IMR-90 (cell line): ENCODE measurements around the gene FUBP3. TPM values are rescaled to one million over a fixed set of nuclear protein-coding genes. Genes with fewer than 3 reads are reported as not detected.

Source experiments
- ATAC-seq: fragments of 200-7000 bp; cut with Tn5 transposase; 2 replicates; pipeline ENCODE4 v1.9.1; 2020; ENCODE audit warnings: low read depth, mild to moderate bottlenecking, moderate library complexity
- BruUV-seq: library from RNA; stranded (reverse); fragments of 400-500 nt; replicated peaks from 2 replicates; lab custom pipeline; 2021; lab: Mats Ljungman, UMichigan
- CTCF ChIA-PET: fragments of 300-600 bp; formaldehyde crosslinking; extraction: SDS; loops from one replicate; lab custom pipeline; 2021; ENCODE audit warnings: antibody characterized with exemption; lab: Yijun Ruan, JAX
- POLR2A ChIA-PET: fragments of 300-600 bp; sonication (Branson Sonifier 250); formaldehyde crosslinking; loops from one replicate; lab custom pipeline; 2022; ENCODE audit warnings: antibody characterized with exemption; ENCODE audit not compliant: unreplicated experiment; lab: Charles Lee
- DNase-seq: peaks from one replicate; pipeline ENCODE4 v3.0.0; 2013
- H2AFZ ChIP-seq: replicated peaks from 2 replicates; pipeline ENCODE3; 2013; ENCODE audit warnings: low read length, mild to moderate bottlenecking; ENCODE audit not compliant: poor library complexity
- H2AK5ac ChIP-seq: 2 replicates; pipeline ENCODE4 v1.6.1; 2013; ENCODE audit warnings: low read depth, low read length, inconsistent platforms
- H2AK9ac ChIP-seq: replicated peaks from 2 replicates; pipeline ENCODE3; 2013; ENCODE audit warnings: mild to moderate bottlenecking, low read depth, low read length, moderate library complexity; ENCODE audit not compliant: poor library complexity
- H2BK120ac ChIP-seq: 2 replicates; pipeline ENCODE4 v1.6.1; 2013; ENCODE audit warnings: low read depth, low read length, inconsistent platforms
- H2BK15ac ChIP-seq: 3 replicates; pipeline ENCODE4 v1.6.1; 2013; ENCODE audit warnings: low read depth, low read length, inconsistent platforms
- H2BK20ac ChIP-seq: 2 replicates; pipeline ENCODE4 v1.6.1; 2013; ENCODE audit warnings: low read depth, mild to moderate bottlenecking, inconsistent platforms, low read length, moderate library complexity
- H2BK5ac ChIP-seq: 2 replicates; pipeline ENCODE4 v1.6.1; 2013; ENCODE audit warnings: mild to moderate bottlenecking, low read depth, low read length, inconsistent platforms; ENCODE audit not compliant: poor library complexity, severe bottlenecking
- H3K14ac ChIP-seq: replicated peaks from 2 replicates; pipeline ENCODE4 v1.6.1; 2013; ENCODE audit warnings: low read depth, low read length, inconsistent platforms
- H3K18ac ChIP-seq: 2 replicates; pipeline ENCODE4 v1.6.1; 2013; ENCODE audit warnings: low read depth, low read length, control low read depth
- H3K23ac ChIP-seq: 2 replicates; pipeline ENCODE4 v1.6.1; 2013; ENCODE audit warnings: low read depth, low read length, inconsistent platforms
- H3K27ac ChIP-seq: 2 replicates; pipeline ENCODE4 v1.5.1; 2013; ENCODE audit warnings: mild to moderate bottlenecking, control low read depth, low read length; ENCODE audit not compliant: insufficient read depth
- H3K27me3 ChIP-seq: 2 replicates; pipeline ENCODE4 v1.6.1; 2013; ENCODE audit warnings: low read length; ENCODE audit not compliant: control insufficient read depth, insufficient read depth
- H3K36me3 ChIP-seq: 2 replicates; pipeline ENCODE4 v1.6.1; 2013; ENCODE audit warnings: low read length, mixed read lengths; ENCODE audit not compliant: control insufficient read depth, insufficient read depth
- H3K4ac ChIP-seq: 2 replicates; pipeline ENCODE4 v1.6.1; 2013; ENCODE audit warnings: low read depth, low read length, inconsistent platforms
- H3K4me1 ChIP-seq: 2 replicates; pipeline ENCODE4 v1.6.1; 2013; ENCODE audit warnings: low read length, mixed read lengths; ENCODE audit not compliant: control insufficient read depth, insufficient read depth
- H3K4me2 ChIP-seq: 2 replicates; pipeline ENCODE4 v1.6.1; 2013; ENCODE audit warnings: low read depth, mild to moderate bottlenecking, control low read depth, low read length, moderate library complexity
- H3K4me3 ChIP-seq: 2 replicates; pipeline ENCODE4 v1.5.1; 2013; ENCODE audit warnings: low read depth, mild to moderate bottlenecking, control low read depth, low read length, moderate library complexity; ENCODE audit not compliant: insufficient read depth
- H3K56ac ChIP-seq: 2 replicates; pipeline ENCODE4 v1.6.1; 2013; ENCODE audit warnings: low read length, inconsistent platforms; ENCODE audit not compliant: insufficient read depth; ENCODE audit errors: extremely low read depth
- H3K79me1 ChIP-seq, 2 experiments: 2 replicates each; pipeline ENCODE4 v1.6.1; 2013; ENCODE audit warnings: low read length in 2 of 2, inconsistent platforms in 1 of 2, low read depth in 1 of 2
- H3K9ac ChIP-seq: 2 replicates; pipeline ENCODE4 v1.6.1; 2013; ENCODE audit warnings: low read depth, low read length, control low read depth
- H3K9me1 ChIP-seq: 2 replicates; pipeline ENCODE4 v1.6.1; 2013; ENCODE audit warnings: low read length, inconsistent platforms; ENCODE audit not compliant: insufficient read depth
- H3K9me3 ChIP-seq: 2 replicates; pipeline ENCODE4 v1.6.1; 2013; ENCODE audit warnings: low read length; ENCODE audit not compliant: control insufficient read depth, insufficient read depth
- H4K20me1 ChIP-seq: 2 replicates; pipeline ENCODE4 v1.6.1; 2013; ENCODE audit warnings: low read length, inconsistent platforms; ENCODE audit not compliant: insufficient read depth
- H4K5ac ChIP-seq: 2 replicates; pipeline ENCODE4 v1.6.1; 2013; ENCODE audit warnings: mild to moderate bottlenecking, low read depth, low read length, control low read depth
- H4K8ac ChIP-seq, 2 experiments: 2 replicates each; pipeline ENCODE4 v1.6.1; 2013; ENCODE audit warnings: low read depth in 2 of 2, low read length in 2 of 2, control low read depth in 1 of 2, inconsistent platforms in 1 of 2
- H4K91ac ChIP-seq: 2 replicates; pipeline ENCODE4 v1.6.1; 2013; ENCODE audit warnings: low read depth, low read length, inconsistent platforms; ENCODE audit not compliant: insufficient read depth
- MAFK ChIP-seq: IDR thresholded peaks from 2 replicates; pipeline ENCODE4 v1.6.1; 2012; ENCODE audit warnings: low read depth, low read length, improper control_type of control experiment
- USF2 ChIP-seq: fragments of 150-350 bp; IDR thresholded peaks from 2 replicates; pipeline ENCODE4 v1.6.1; 2017; ENCODE audit warnings: mild to moderate bottlenecking, antibody characterized with exemption, low read length, low read depth
- WGBS, 2 experiments: methylation state at CpG; one replicate each; pipeline versions ENCODE4 v1.1.5 to v1.1.7; 2013; ENCODE audit warnings: missing lambda C conversion rate in 2 of 2; ENCODE audit not compliant: insufficient read length in 1 of 2; ENCODE audit errors: extremely low coverage in 2 of 2; 5-methylcytosine and 5-hydroxymethylcytosine counted together
- dilution Hi-C: fragments of 300-500 bp; cut with HindIII; formaldehyde crosslinking; loops from one replicate; pipeline ENCODE4 v1.14.3; 2018; ENCODE audit warnings: low sequenced_read_pairs; ENCODE audit not compliant: unreplicated experiment
- in situ Hi-C: fragments of 300-500 bp; cut with MboI; formaldehyde crosslinking; loops from 3 replicates; pipeline ENCODE4 v1.14.3; 2019; ENCODE audit warnings: low sequenced_read_pairs, inconsistent platforms, mixed read lengths
- intact Hi-C: fragments of 100-400 bp; cut with micrococcal nuclease; formaldehyde crosslinking; loops from 2 replicates; pipeline ENCODE4 v1.10.0; 2022
- polyA plus RNA-seq, 3 experiments: library from polyadenylated mRNA; depleted of rRNA; stranded (reverse); fragments of >200 nt; gene quantifications; 2 replicates each; pipeline ENCODE4 v1.2.3, GENCODE V29; 2012; ENCODE audit warnings: low replicate concordance in 1 of 3
- total RNA-seq: library from RNA; depleted of rRNA; stranded (reverse); fragments of >200 nt; gene quantifications from 2 replicates; pipeline ENCODE4 v1.2.3, GENCODE V29; 2012

The FUBP3 gene
- total and polyA plus RNA-seq, 2 of the 4 experiments (the other 2 are of a cell fraction), result 32.3 to 50.1 TPM

- in situ Hi-C loops, result no loop called here
- 61% methylated on average over 2 of the region's 5 CpGs; no CpG with 5 or more reads in 1 of the 2 experiments for WGBS, 2 experiments
- H3K27ac ChIP-seq, result no peak overlapping the region
- H3K79me1 ChIP-seq, result no peaks in the 10 kb centered on the region
- H3K23ac ChIP-seq, result no peak overlapping the region
- no TSS peak for BruUV-seq
- H3K4me1 ChIP-seq, result no peaks in the 10 kb centered on the region
- no peak overlapping the region for H3K9ac ChIP-seq
- no peak overlapping the region for H3K4ac ChIP-seq
- H3K9me3 ChIP-seq, result no peaks in the 10 kb centered on the region; the same call in 1 of the 2 replicates
- H4K91ac ChIP-seq, result no peak overlapping the region
- H3K4me3 ChIP-seq, result no peak overlapping the region
- peaks cover 35% of the 10 kb centered on the region for H3K27me3 ChIP-seq
- no peak overlapping the region for H2AK9ac ChIP-seq
- H3K14ac ChIP-seq, result no peak overlapping the region
- no peak overlapping the region for H4K5ac ChIP-seq
- H4K20me1 ChIP-seq, result no peaks in the 10 kb centered on the region
- no peak overlapping the region for H2BK15ac ChIP-seq
- no peak overlapping the region for H4K8ac ChIP-seq
- no peak for DNase-seq
- H3K36me3 ChIP-seq, result no peaks in the 10 kb centered on the region
- no peak overlapping the region for H3K4me2 ChIP-seq
- no peak overlapping the region for H2BK20ac ChIP-seq
- POLR2A ChIA-PET, result no interaction called here
- CTCF ChIA-PET, result no interaction called here
- TF ChIP-seq MAFK (no peak), USF2 (peak; percentile 69)
- no peak overlapping the region for H2BK5ac ChIP-seq
- ATAC-seq, result no peak
- no peak overlapping the region for H2BK120ac ChIP-seq
- H3K56ac ChIP-seq, result no peak overlapping the region
- peak overlapping the region; percentile 16 for H2AFZ ChIP-seq
- H3K9me1 ChIP-seq, result peaks cover 2% of the 10 kb centered on the region; the same call in 1 of the 2 replicates
- dilution Hi-C loops, result no loop called here
- intact Hi-C loops, result no loop called here
- no peak overlapping the region for H2AK5ac ChIP-seq
- H3K18ac ChIP-seq, result no peak overlapping the region
Observed at GRCh38 chr9:130549093-130549735, 30.2 kb upstream of the FUBP3 start.
